NB4 (cell line): ENCODE measurements around the gene CIB4.

Experiments
- CTCF ChIP-seq: IDR thresholded peaks from one replicate; pipeline ENCODE4 v1.5.1; 2012; ENCODE audit warnings: low read depth, low read length
- MYC ChIP-seq: IDR thresholded peaks from 2 replicates; pipeline ENCODE4 v1.6.1; 2011; ENCODE audit warnings: low read depth, low read length

- TF ChIP-seq MYC (no peak), CTCF (no peak)
These were observed 22.6 kb downstream of the CIB4 start for GRCh38 chr2:26618611-26619010.
